ENCODE results near the gene GNAZ.

The GNAZ gene

DNA sequence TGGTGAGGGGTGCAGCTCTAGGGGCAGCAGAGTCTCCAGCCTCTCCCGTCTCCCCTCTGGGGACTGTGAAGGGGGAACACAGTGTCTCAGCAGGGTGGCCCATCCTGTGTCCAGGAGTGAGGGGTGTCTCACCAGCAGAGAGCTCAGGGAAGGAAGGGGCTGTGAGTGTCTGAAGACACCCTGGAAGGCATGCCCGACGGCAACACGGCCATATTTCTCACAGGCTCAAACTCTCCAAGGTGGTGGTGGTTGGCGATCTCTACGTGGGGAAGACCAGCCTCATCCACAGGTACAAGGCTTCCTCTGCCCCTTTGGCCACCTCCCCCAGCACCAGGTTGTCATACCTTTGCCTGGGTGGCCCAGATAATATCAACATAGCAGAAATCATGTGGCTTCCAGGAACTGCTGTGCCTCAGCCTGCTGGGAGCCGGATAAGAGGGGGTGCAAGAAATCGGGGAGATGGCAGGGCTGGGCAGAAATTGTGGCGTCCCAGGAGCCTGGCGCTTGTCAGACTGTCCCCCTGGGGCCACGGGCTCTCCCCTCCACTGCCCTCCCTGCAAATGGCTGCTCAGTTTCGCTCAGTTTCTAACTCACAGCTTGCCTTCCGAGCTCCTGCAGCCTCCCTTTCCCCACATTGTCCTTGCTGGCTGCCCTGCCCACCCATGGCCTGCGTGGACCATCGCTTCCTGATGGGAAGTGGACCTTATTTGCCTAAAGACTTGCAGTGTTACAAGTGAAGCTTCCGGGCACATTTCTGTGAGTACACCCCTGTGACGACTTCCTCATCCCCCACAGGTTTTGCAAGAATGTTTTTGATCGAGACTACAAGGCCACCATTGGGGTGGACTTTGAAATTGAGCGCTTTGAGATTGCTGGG is 82.2 kb downstream of the GNAZ start:
- no peak for DNase-seq (ENCODE audit: low read depth in 2 of 2, low spot score in 1 of 2)

DNA sequence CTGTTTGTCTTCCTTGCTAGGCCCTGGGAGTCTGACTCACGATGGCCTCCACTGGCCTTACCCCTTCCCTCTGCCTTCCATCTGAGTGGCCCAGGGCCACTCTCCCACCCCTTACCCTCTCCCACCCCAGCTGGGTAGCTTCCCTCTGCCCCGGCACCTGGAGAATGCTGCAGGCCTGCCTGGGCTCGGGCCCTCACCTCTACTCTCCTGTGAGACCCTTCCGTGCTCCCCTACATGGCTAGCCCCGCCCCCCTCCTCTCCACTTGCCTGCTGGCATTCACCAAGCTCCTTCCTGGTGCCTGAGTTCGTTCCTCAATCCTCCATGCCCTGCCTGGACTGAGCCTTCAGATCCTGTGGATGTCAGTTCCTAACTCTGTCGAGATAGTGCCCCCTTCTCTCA is 83.7 kb downstream of the GNAZ start:
- no peak for DNase-seq (ENCODE audit: low read depth in 2 of 2, low spot score in 1 of 2)

DNA sequence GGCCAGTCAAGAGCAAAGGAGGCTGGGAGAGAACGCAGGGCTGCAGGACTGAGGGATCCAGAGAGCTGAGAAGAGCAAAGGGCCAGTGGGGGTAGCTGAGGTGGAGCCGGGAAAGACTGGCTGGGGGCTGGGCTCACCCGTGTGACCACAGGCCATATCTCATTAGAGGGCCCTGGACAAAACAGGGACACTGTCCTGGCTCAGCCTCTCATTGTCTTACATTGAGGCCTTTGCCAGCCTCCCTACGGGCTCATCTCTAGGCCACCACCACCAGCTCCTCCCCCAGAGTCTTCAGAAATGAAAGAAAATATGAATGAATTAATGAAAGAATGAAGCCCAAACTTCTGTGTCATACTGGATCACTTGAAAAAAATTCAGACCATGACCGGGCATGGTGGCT is 84.1 kb downstream of the GNAZ start:
- no peak for DNase-seq (ENCODE audit: low read depth in 2 of 2, low spot score in 1 of 2)

DNA sequence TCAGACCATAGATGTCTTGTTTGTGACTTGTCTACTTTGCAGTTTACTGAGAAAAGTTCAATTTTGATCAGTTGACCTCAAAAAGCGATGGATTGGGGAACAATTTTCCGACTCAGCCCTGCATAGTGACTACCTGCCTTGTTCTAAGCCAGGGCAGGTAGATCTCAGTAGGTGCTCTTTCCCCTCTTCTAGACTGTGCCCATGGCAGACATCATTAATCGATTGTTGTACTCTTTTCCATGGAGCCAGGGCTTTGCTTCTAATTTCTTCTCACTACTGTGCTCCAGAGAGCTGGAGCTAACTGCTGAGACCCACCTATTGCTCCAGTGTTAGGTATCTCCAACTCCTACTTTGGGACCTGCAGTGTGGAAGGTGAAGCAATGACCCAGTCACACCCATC is 84.8 kb downstream of the GNAZ start:
- no peak for DNase-seq (ENCODE audit: low read depth in 2 of 2, low spot score in 1 of 2)

DNA sequence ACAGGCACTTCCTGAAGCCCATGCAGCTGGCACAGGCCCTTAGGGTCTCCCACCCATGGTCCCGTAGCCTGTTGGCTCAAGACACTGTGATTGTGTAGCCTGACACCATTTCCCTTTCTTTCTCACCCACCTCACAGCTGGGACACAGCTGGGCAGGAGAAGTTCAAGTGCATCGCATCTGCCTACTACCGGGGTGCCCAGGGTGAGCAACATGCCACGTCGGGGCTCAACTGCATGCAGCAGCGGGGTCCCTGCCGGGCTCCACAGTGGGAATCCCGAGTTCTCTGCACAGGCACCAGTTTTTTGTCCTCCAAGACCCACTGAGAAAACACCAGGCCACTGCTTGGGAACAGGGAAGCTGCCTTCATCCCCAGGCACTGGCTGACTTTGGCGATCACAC is 85.5 kb downstream of the GNAZ start:
- DNase-seq (ENCODE audit: low read depth in 2 of 2, low spot score in 1 of 2): no peak

DNA sequence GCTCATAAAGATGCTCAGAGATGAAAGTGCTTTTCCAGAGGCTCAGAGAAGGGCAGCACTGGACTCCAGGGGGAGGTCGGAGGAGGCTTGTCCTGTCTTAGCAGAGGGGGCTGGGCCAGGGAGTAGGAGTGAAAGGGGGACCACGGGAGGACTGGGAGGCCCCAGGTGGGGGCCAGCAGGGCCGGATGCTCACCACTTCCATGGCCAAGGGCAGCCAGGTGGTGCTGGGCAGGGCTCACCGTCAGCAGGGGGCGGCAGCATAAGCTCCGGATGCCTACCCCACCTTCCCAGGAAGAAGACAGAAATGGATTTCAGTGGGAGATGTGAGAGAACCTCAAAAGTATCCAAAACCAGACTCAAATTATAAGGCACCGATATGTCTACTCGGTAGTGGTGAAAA is 86.0 kb downstream of the GNAZ start:
- DNase-seq (ENCODE audit: low read depth in 2 of 2, low spot score in 1 of 2): no peak

DNA sequence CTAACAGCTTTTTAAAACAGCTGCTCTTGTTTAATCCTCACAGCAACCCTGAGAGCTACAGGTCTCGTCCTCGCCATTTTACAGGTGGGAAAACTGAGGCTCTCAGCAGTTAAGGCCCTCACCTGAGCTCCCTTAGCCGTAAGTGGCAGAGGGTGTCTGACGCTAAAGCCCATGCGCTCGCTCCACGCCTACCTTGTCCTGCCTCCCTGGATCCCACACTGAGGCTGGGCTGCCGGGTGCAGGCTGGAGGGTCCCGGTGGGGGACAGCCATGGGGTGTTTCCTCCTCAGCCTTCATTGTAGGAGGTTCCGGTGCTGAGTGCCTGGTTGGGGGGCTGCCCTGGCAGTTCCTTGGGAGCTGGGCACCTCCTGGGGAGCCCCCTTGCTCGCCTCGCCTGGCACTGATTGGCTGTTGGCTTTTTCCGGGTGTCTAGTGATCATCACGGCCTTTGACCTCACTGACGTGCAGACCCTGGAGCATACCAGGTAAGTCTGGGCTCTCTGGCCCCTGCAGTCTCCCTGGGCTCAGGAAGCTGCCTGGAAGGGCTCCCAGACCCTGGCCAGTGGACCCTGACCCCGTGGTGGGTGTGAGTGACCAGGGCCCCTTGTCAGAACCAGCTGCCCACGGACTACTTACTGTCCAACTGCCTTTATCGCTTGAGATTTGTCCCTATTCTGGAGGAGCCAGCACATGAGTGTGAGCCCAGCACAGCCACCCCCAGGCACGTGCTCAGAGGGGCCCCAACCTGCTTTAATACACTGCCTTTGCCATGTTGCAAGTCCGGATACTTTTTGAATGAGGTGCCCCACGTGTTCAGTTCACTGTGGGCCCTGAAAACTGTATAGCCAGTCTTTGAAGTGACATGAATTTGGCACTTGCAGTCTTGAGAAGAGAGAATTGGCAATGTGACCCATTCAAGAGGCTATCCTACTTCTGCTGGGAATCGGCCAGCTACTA is 87.5 kb downstream of the GNAZ start:
- no peak for DNase-seq (ENCODE audit: low read depth in 2 of 2, low spot score in 1 of 2)

DNA sequence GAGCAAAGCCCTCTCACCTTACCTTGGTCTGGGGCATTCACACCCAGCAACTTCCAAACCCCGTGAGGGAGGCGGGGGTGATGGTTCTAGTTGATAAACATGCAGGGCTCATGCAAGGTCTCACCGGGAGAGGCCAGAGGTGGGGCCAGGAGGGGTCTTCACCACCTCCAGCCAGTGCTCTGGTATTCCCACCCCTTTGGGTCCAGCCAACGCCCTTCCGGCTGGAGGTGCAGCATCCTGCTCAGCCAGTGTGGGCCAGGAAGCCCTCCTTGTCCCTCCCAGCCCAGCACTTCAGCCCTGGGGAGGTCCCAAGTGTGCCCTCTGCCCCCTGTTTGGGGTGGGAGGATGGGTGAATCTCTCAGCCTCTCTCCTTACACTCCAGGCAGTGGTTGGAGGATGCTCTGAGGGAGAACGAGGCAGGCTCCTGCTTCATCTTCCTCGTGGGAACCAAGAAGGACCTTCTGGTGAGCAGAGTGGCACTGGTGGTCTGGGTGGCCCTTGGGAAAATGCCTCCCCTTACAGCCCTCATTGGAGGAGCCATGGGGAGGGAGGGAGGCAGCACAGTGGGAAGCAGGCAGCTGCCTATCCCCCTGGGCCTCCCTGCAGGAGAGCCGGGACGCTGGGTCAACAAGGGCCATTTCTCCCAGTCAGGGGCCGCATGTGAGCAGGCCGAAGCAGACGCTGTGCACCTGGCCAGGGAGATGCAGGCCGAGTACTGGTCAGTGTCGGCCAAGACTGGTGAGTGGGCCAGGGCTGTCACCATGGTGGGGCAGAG is 88.4 kb downstream of the GNAZ start:
- no peak for DNase-seq (ENCODE audit: low read depth in 2 of 2, low spot score in 1 of 2)

DNA sequence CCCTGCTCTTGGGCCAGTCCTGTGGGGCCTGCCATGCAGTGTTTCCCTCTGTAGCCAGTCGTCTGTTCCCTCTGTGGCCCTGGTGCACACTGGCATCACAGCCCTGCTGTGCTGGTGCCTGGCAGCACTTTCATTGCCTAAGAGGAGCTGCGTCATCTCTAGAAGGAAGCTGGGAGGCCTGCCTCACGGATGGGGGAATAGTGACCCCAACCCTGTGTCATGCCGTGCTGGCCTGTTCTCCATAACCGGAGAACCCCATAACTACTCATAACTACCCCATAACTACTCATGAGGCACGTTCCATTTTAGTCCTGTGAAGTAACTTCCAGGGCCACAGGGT is 88.9 kb downstream of the GNAZ start:
- DNase-seq (ENCODE audit: low read depth in 2 of 2, low spot score in 1 of 2): no peak

DNA sequence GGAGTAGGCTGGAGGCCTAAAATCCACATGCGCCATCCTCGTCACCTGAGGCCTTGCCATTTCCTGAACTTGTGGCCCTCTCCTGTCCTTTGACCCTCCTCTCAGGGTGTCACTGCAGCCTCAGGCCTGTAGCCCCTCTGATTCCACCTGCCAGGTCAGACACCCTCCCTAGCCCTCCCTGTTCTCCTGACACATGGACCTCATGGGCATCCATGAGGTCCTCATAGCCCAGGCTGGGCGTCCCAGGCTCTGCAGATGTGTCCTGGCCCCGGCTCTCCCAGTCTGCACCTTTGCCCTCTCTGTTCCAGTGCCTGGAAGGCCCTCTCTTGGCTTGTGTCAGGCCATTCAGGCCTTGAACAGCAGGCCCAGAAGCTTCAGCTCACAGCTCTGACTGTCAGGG is 90.7 kb downstream of the GNAZ start:
- DNase-seq (ENCODE audit: low read depth in 2 of 2, low spot score in 1 of 2): no peak

DNA sequence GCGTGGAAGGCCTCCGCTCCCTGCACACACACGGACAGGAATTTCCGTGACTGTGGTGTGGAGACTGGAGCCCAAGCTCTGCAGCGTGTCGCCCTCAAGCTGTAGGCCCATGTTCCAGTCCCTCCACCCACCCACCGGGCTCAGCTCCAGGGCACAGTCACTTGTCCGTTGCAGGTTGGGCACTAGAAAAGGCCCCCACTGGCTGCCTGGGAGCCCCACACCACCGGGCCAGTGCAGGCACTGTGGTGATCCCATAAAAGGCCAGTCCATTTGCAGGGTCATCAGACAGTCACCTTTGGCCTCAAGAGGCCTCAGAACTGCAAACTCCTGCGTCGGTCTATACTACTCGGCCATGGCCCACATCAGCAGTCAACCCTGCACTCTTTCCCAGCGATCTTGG is 91.3 kb downstream of the GNAZ start:
- DNase-seq (ENCODE audit: low read depth in 2 of 2, low spot score in 1 of 2): no peak

DNA sequence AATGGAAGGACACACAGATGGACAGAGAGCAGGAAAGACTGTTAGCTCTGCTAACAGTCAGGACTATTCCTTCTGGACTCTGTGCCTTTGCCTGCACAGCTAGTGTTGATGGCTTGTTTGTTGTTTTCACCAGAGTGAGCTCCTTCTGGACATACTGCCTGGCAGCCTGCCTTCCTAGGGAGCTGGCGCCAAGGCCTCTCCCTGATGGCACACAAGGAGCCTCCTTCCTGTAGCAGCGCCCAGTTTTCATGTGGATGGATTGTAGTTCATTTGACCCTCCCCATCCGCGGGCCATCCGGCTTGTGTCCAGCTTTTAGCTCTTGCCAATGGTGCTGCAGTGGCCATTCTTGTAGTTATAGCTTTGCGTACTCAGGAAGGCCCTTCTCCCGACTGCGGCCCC is 93.3 kb downstream of the GNAZ start:
- no peak for DNase-seq (ENCODE audit: low read depth in 2 of 2, low spot score in 1 of 2)

DNA sequence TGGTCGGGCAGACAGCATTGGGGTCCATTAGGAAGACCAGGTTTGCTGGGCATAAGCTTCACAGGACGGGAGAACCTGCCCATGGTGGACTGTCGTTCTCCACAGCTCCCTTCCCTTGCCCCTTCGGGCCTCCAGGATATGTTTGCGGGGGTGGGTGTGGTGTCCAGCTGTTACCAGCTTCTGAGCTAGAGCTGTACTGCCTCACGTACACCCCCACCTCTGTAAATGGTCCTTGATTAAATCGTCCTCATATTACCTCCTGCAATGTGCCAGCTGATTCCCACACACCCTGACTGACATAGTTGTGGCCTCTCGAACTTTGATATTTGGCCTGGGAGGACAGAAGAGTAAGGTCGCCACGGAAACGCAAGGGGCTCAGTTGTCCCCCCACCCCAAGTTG is 93.8 kb downstream of the GNAZ start:
- no peak for DNase-seq (ENCODE audit: low read depth in 2 of 2, low spot score in 1 of 2)

DNA sequence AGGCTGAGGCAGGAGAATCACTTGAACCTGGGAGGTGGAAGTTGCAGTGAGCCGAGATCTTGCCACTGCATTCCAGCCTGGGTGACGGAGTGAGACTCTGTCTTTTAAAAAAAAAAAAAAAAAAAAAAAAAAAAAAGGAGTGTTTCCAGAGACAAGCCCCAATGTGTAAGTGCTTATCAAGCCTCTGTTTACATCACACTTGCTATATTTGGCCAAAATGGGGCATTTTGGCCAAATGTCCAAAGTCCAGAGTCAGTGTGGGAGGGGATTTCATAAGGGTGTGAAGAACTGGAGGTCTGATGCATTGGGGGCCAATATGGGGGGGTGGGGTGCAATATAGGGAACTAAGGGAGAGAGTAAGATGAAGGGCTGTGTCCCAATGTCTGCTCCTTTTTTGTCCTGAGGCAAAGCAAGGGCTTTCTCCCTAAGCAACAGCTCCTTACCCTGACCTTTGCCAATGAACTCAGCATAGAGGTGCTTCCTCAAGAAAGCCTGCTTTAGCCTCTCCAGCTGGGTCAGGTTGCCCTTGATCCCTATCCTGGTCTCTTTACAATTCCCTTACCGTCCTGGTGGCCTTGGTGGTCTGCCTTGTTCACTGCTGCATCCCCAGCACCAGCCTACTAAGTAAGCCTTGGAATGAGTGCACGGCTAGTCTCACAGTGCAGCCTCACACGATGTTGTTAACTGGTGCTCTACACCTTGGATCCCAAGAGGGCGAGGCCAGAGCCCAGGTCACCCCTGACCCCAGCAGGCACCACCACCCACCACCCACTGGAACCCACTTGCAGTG is 95.9 kb downstream of the GNAZ start:
- no peak for DNase-seq (ENCODE audit: low read depth in 2 of 2, low spot score in 1 of 2)

DNA sequence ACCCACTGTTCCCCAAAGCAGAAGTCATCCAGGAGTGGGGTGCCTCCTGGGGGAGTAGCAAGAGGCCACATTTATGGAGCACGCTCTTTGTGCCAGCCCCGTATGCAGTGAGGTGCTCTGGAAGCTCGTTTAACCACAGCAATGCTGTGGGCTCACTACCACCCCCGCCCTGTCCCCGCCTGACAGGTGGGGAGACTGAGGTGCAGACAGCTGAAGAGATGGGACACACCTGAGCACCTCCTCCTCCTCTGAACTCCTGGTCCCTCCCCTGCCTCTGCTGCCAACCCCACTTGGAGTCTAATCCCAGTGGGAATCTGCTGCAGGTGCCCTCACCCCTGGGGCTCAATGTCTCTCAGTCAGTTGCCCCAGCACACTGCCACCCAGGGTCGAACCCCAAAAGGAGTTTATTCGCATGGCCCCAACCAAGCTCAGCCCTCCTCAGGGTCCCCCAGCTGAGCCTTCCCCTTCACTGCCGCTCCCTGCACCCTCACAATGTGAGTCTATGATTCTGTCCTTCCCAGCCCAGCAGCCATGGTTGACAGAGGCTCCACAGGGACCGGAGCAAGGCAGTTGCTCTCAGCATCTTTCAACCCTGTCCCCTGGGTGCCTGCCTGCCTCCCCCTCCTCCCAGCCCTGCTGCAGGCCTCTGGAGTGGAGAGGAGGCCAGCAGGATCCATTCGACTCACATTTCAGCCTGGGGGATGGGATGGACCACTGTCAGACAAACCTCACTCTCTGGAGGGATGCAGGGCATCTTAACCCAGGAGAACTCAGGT is 96.7 kb downstream of the GNAZ start:
- DNase-seq (ENCODE audit: low read depth in 2 of 2, low spot score in 1 of 2): no peak

DNA sequence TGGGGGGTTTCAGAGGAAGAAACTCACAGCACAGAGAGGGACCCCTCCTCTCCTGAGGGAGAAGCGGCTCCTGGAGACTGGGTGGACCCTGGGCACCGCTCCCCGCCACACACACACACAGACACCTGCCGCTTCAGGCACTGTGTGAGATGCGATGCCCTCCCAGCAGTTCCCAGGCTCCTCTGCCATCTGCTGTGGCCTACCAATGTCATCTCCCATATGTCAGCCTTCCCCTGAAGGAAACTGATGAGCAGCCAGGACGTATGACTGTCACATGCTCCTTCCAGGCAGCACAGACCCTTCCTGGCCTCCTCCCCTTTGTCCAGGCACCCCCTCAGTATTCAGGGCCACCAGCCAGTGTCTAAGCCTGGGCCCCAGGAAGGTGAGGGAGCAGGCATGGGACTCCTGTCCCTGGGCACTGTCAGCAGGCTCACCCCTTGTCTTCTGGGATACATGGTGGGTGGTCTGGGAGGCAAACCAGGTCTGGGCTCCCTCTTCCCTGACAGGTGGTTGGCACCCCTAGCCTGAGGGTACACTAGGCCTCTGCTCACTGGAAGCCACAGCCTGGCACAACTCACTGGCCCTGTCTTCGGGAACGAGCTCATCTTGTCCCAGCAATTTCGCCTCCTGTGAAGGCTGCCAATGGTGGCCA is 98.2 kb downstream of the GNAZ start:
- DNase-seq (ENCODE audit: low read depth in 2 of 2, low spot score in 1 of 2): no peak

DNA sequence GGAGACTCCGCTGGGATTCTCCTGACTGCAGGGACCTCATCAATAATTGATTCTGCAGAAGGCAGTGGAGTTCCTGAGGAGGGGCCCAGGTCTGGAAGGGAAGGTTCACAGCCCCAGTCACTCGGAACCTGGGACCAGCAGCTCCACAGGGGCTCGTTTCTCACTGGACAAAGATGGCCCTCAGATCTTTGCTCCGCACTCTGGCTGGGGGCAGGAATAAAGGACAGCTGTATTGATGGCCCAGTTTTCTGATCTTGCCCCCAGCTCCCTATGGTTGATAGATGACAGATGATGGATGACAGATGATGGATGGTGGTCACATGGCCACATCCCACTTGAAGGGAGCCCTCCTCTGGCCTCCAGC is 98.7 kb downstream of the GNAZ start:
- no peak for DNase-seq (ENCODE audit: low read depth in 2 of 2, low spot score in 1 of 2)
